Osteoblast (primary cell): ENCODE data around the gene TNN. TPM values are rescaled to one million over a fixed set of nuclear protein-coding genes. Genes with fewer than 3 reads are reported as not detected.

ENCODE experiments used
- DNase-seq: peaks from one replicate; pipeline ENCODE4 v3.0.0; 2011; ENCODE audit warnings: low spot score, mixed read lengths; ENCODE audit not compliant: insufficient read length; ENCODE audit errors: missing footprints
- H2AFZ ChIP-seq: 2 replicates; pipeline ENCODE4 v1.6.0; 2011; ENCODE audit warnings: mild to moderate bottlenecking, low read length
- H3K27ac ChIP-seq: 2 replicates; pipeline ENCODE4 v1.5.1; 2011; ENCODE audit warnings: mild to moderate bottlenecking, low read depth, low read length, moderate library complexity
- H3K27me3 ChIP-seq: 2 replicates; pipeline ENCODE4 v1.6.0; 2012; ENCODE audit warnings: mild to moderate bottlenecking, control low read depth, inconsistent platforms, low read length, moderate library complexity; ENCODE audit not compliant: insufficient read depth
- H3K36me3 ChIP-seq: 2 replicates; pipeline ENCODE4 v1.5.1; 2011; ENCODE audit warnings: mild to moderate bottlenecking, low read length, control low read depth, moderate library complexity; ENCODE audit not compliant: insufficient read depth
- H3K4me1 ChIP-seq: 2 replicates; pipeline ENCODE4 v1.5.1; 2011; ENCODE audit warnings: mild to moderate bottlenecking, low read length, control low read depth, moderate library complexity; ENCODE audit not compliant: insufficient read depth
- H3K4me2 ChIP-seq: 2 replicates; pipeline ENCODE4 v1.6.0; 2011; ENCODE audit warnings: mild to moderate bottlenecking, low read length; ENCODE audit not compliant: insufficient read depth
- H3K4me3 ChIP-seq: fragments of 200-600 bp; sonication (generic); 3 replicates; pipeline ENCODE4 v1.5.1; 2012; ENCODE audit warnings: mild to moderate bottlenecking, low read length, inconsistent platforms; ENCODE audit not compliant: insufficient read depth
- H3K79me2 ChIP-seq: 2 replicates; pipeline ENCODE4 v1.6.0; 2012; ENCODE audit warnings: mild to moderate bottlenecking, low read length, control low read depth, inconsistent platforms; ENCODE audit not compliant: insufficient read depth
- H3K9me3 ChIP-seq: 2 replicates; pipeline ENCODE4 v1.5.1; 2011; ENCODE audit warnings: low read depth, low read length, control low read depth
- H4K20me1 ChIP-seq: 2 replicates; pipeline ENCODE4 v1.6.0; 2012; ENCODE audit warnings: mild to moderate bottlenecking, low read length, control low read depth; ENCODE audit not compliant: insufficient read depth
- total RNA-seq: library from RNA; depleted of rRNA; stranded (reverse); fragments of >200 nt; gene quantifications from 2 replicates; pipeline ENCODE4 v1.2.3, GENCODE V29; 2012
- TF ChIP-seq, protein P1 (sequence below): IDR thresholded peaks from 2 replicates; pipeline ENCODE4 v1.5.1; 2011; ENCODE audit warnings: mild to moderate bottlenecking, low read depth, low read length, moderate library complexity; ENCODE audit errors: extremely low read depth

Gene TNN
- total RNA-seq, 1 donor, result under 0.01 TPM

- no peaks in the 10 kb centered on the region for H3K36me3 ChIP-seq
- H3K4me3 ChIP-seq, result no peak overlapping the region
These were observed 21.6 kb downstream of the TNN start for GRCh38 chr1:175089136-175089718.

DNA sequence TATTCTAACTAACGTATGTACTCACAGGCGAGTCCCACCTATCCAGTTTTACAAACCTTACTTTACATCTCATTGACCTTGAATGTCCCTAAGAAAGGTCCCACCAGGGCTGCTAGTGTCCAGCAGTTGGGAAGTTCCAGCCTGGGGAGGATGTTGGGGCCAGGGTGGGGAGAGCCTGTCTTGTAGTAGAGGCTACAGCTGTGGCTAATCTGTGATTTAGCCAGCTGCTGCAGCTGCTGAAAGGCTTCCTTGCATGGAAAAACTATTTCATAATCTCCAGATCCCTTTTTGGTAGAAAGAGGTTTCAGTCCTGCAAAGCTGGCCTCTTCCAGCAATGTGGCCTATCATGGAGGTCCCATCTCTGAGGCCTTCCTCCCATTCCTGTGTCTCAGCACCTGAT, 23.1 kb downstream of the TNN start:
- H4K20me1 ChIP-seq, result no peaks in the 10 kb centered on the region
- no peaks in the 10 kb centered on the region for H3K36me3 ChIP-seq
- no peaks in the 10 kb centered on the region for H3K4me1 ChIP-seq
- TF ChIP-seq, protein P1, sequence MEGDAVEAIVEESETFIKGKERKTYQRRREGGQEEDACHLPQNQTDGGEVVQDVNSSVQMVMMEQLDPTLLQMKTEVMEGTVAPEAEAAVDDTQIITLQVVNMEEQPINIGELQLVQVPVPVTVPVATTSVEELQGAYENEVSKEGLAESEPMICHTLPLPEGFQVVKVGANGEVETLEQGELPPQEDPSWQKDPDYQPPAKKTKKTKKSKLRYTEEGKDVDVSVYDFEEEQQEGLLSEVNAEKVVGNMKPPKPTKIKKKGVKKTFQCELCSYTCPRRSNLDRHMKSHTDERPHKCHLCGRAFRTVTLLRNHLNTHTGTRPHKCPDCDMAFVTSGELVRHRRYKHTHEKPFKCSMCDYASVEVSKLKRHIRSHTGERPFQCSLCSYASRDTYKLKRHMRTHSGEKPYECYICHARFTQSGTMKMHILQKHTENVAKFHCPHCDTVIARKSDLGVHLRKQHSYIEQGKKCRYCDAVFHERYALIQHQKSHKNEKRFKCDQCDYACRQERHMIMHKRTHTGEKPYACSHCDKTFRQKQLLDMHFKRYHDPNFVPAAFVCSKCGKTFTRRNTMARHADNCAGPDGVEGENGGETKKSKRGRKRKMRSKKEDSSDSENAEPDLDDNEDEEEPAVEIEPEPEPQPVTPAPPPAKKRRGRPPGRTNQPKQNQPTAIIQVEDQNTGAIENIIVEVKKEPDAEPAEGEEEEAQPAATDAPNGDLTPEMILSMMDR, result no peak
- H3K4me2 ChIP-seq, result no peak overlapping the region
- no peaks in the 10 kb centered on the region for H3K27me3 ChIP-seq
- no peak overlapping the region for H2AFZ ChIP-seq
- no peak overlapping the region for H3K27ac ChIP-seq
- DNase-seq, result no peak
- no peaks in the 10 kb centered on the region for H3K9me3 ChIP-seq
- no peaks in the 10 kb centered on the region for H3K79me2 ChIP-seq
- no peak overlapping the region for H3K4me3 ChIP-seq

More at GRCh38 chr1:175089136-175089718, 21.6 kb downstream of the TNN start:
- TF ChIP-seq, protein P1, result no peak
- Histone ChIP-seq H3K4me1 (no peaks in the 10 kb centered on the region), H2AFZ (no peak overlapping the region), H3K27ac (no peak overlapping the region), H3K9me3 (no peaks in the 10 kb centered on the region), H3K27me3 (no peaks in the 10 kb centered on the region), H3K4me2 (no peak overlapping the region), H3K79me2 (no peaks in the 10 kb centered on the region), H4K20me1 (no peaks in the 10 kb centered on the region)
- no peak for DNase-seq

DNA sequence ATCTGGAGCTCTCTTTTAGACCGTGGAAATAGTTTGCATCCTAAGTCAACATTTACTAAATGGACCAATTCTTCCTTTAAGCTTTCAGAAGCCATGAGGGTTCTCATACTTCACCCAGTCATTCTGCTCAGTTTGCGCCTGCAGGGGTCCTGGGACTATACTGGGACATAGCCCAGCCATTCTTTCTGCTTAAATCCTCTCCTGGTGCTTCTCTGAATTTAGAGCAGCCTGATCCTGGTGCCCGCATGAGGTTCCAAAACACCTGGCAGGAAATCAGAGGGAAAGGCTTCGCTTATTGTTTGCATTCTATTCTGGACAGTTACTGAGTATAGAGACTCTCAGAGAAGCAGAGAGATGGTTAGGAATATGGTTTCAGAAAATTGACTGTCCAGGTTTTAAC, 27.0 kb downstream of the TNN start:
- H3K4me3 ChIP-seq, result no peak overlapping the region
- no peaks in the 10 kb centered on the region for H4K20me1 ChIP-seq
- H3K4me2 ChIP-seq, result no peak overlapping the region
- DNase-seq, result no peak
- no peaks in the 10 kb centered on the region for H3K36me3 ChIP-seq
- H3K27ac ChIP-seq, result no peak overlapping the region
- TF ChIP-seq, protein P1, result no peak
- no peaks in the 10 kb centered on the region for H3K4me1 ChIP-seq
- H3K27me3 ChIP-seq, result no peaks in the 10 kb centered on the region
- H3K79me2 ChIP-seq, result no peaks in the 10 kb centered on the region
- H3K9me3 ChIP-seq, result no peaks in the 10 kb centered on the region
- H2AFZ ChIP-seq, result no peak overlapping the region

DNA sequence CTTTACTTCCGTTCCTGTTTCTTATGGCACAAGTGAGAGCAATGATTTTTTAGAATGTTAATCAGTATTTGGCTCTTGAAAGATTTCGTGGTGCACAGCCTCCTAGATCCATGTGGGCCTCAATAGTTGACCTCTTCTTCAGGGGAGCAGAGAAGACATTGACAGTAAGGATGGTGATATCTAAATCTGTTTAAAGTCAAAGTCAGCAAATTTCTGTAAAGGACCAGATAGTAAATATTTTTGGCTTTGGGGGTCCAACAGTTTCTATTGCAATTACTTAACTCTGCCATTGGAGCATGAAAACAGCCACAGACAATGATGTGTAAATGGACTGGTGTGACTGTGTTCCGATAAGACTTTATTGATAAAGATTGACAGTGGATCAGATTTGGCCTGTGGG, 27.4 kb downstream of the TNN start:
- no peaks in the 10 kb centered on the region for H3K4me1 ChIP-seq
- H3K4me3 ChIP-seq, result no peak overlapping the region
- H3K4me2 ChIP-seq, result no peak overlapping the region
- no peaks in the 10 kb centered on the region for H3K36me3 ChIP-seq
- no peak overlapping the region for H3K27ac ChIP-seq
- no peaks in the 10 kb centered on the region for H3K9me3 ChIP-seq
- TF ChIP-seq, protein P1, result no peak
- DNase-seq, result no peak
- no peaks in the 10 kb centered on the region for H3K27me3 ChIP-seq
- H2AFZ ChIP-seq, result no peak overlapping the region
- no peaks in the 10 kb centered on the region for H4K20me1 ChIP-seq
- H3K79me2 ChIP-seq, result no peaks in the 10 kb centered on the region
